ENCODE data around the gene HIVEP2.

DNA sequence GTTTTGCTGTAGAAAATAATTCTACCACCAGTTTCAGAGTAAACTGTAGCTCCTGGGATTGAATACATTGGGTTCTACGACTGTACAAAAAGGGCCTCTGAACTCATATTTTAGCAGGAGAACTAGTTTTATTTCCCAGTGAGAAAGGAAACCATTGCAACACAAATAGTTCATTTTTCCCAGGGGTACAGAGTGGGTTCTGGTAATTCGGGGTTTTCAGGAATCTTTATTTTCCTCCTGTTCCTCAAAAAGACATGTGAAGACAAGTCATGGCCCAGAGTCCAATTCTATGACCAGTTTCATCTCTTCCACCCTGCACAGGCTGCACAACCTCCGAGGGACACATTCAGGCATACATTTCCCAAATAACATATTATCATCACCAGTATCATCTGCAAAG is 222.1 kb downstream of the HIVEP2 start:
- TF ChIP-seq, protein P1, sequence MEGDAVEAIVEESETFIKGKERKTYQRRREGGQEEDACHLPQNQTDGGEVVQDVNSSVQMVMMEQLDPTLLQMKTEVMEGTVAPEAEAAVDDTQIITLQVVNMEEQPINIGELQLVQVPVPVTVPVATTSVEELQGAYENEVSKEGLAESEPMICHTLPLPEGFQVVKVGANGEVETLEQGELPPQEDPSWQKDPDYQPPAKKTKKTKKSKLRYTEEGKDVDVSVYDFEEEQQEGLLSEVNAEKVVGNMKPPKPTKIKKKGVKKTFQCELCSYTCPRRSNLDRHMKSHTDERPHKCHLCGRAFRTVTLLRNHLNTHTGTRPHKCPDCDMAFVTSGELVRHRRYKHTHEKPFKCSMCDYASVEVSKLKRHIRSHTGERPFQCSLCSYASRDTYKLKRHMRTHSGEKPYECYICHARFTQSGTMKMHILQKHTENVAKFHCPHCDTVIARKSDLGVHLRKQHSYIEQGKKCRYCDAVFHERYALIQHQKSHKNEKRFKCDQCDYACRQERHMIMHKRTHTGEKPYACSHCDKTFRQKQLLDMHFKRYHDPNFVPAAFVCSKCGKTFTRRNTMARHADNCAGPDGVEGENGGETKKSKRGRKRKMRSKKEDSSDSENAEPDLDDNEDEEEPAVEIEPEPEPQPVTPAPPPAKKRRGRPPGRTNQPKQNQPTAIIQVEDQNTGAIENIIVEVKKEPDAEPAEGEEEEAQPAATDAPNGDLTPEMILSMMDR (IDR thresholded peaks at IDR 0.05): no peak
- TF ChIP-seq POLR2AphosphoS5 (IDR thresholded peaks at IDR 0.05; ENCODE audit: low read depth, low read length) (no peak), SIN3A (IDR thresholded peaks at IDR 0.05; ENCODE audit: borderline replicate concordance, insufficient read depth, low read depth, low read length) (no peak)
- TF ChIP-seq, protein P2, sequence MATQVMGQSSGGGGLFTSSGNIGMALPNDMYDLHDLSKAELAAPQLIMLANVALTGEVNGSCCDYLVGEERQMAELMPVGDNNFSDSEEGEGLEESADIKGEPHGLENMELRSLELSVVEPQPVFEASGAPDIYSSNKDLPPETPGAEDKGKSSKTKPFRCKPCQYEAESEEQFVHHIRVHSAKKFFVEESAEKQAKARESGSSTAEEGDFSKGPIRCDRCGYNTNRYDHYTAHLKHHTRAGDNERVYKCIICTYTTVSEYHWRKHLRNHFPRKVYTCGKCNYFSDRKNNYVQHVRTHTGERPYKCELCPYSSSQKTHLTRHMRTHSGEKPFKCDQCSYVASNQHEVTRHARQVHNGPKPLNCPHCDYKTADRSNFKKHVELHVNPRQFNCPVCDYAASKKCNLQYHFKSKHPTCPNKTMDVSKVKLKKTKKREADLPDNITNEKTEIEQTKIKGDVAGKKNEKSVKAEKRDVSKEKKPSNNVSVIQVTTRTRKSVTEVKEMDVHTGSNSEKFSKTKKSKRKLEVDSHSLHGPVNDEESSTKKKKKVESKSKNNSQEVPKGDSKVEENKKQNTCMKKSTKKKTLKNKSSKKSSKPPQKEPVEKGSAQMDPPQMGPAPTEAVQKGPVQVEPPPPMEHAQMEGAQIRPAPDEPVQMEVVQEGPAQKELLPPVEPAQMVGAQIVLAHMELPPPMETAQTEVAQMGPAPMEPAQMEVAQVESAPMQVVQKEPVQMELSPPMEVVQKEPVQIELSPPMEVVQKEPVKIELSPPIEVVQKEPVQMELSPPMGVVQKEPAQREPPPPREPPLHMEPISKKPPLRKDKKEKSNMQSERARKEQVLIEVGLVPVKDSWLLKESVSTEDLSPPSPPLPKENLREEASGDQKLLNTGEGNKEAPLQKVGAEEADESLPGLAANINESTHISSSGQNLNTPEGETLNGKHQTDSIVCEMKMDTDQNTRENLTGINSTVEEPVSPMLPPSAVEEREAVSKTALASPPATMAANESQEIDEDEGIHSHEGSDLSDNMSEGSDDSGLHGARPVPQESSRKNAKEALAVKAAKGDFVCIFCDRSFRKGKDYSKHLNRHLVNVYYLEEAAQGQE (IDR thresholded peaks at IDR 0.05; ENCODE audit: insufficient read depth in 1 of 2, low read depth in 2 of 2, low read length in 1 of 2): no peak

Data from Panc1 (cell line).